H1 (cell line): ENCODE results near the gene PHYH.

Experiments
- CBX8 ChIP-seq: fragments of 300-800, 300-1000 bp; sonication (generic); IDR thresholded peaks from 2 replicates; pipeline ENCODE4 v1.7.1; 2016; ENCODE audit warnings: low read depth, low read length, borderline replicate concordance
- EZH2 ChIP-seq: fragments of 200-600 bp; sonication (generic); IDR thresholded peaks from 2 replicates; pipeline ENCODE4 v1.7.1; 2012; ENCODE audit warnings: low read depth, mild to moderate bottlenecking, moderate library complexity, low read length, inconsistent platforms; ENCODE audit not compliant: severe bottlenecking
- FOSL1 ChIP-seq: IDR thresholded peaks from 2 replicates; pipeline ENCODE4 v1.6.1; 2011; ENCODE audit warnings: mild to moderate bottlenecking, low read depth, low read length, moderate library complexity; ENCODE audit not compliant: insufficient read depth
- JUN ChIP-seq: IDR thresholded peaks from 2 replicates; pipeline ENCODE4 v1.6.1; 2011; ENCODE audit warnings: low read depth, mild to moderate bottlenecking, improper control_type of control experiment, low read length
- KDM5A ChIP-seq: fragments of 200-600 bp; IDR thresholded peaks from 2 replicates; pipeline ENCODE4 v1.7.1; 2012; ENCODE audit warnings: mild to moderate bottlenecking, low read length, inconsistent platforms, mixed read lengths
- POLR2A ChIP-seq, 2 experiments: IDR thresholded peaks; 1 replicate in 1 of 2; 2 replicates in 1 of 2; pipeline ENCODE4 v1.6.1; 2011; ENCODE audit warnings: low read depth in 2 of 2, low read length in 2 of 2, mild to moderate bottlenecking in 2 of 2; ENCODE audit errors: control extremely low read depth in 1 of 2
- POLR2AphosphoS5 ChIP-seq: IDR thresholded peaks from 2 replicates; pipeline ENCODE4 v1.6.1; 2011; ENCODE audit warnings: low read depth, low read length
- RFX5 ChIP-seq: IDR thresholded peaks from 2 replicates; pipeline ENCODE4 v1.6.1; 2011; ENCODE audit warnings: low read depth, low read length, improper control_type of control experiment, borderline replicate concordance
- SP2 ChIP-seq: IDR thresholded peaks from 2 replicates; pipeline ENCODE4 v1.6.1; 2012; ENCODE audit warnings: mild to moderate bottlenecking, low read length, inconsistent platforms
- TAF1 ChIP-seq: IDR thresholded peaks from 2 replicates; pipeline ENCODE4 v1.6.1; 2011; ENCODE audit warnings: mild to moderate bottlenecking, low read depth, low read length
- ZNF274 ChIP-seq: IDR thresholded peaks from 2 replicates; pipeline ENCODE4 v1.7.0; 2012; ENCODE audit warnings: low read length, borderline replicate concordance; ENCODE audit errors: extremely low read depth
- TF ChIP-seq, protein P1 (sequence below), 3 experiments: IDR thresholded peaks; 1 replicate in 2 of 3; 2 replicates in 1 of 3; pipeline versions ENCODE4 v1.5.1 to v1.6.1; 2011; ENCODE audit warnings: low read length in 3 of 3, mild to moderate bottlenecking in 3 of 3, inconsistent platforms in 2 of 3, low read depth in 1 of 3, moderate library complexity in 1 of 3; ENCODE audit not compliant: insufficient read depth in 1 of 3; ENCODE audit errors: control extremely low read depth in 1 of 3

DNA sequence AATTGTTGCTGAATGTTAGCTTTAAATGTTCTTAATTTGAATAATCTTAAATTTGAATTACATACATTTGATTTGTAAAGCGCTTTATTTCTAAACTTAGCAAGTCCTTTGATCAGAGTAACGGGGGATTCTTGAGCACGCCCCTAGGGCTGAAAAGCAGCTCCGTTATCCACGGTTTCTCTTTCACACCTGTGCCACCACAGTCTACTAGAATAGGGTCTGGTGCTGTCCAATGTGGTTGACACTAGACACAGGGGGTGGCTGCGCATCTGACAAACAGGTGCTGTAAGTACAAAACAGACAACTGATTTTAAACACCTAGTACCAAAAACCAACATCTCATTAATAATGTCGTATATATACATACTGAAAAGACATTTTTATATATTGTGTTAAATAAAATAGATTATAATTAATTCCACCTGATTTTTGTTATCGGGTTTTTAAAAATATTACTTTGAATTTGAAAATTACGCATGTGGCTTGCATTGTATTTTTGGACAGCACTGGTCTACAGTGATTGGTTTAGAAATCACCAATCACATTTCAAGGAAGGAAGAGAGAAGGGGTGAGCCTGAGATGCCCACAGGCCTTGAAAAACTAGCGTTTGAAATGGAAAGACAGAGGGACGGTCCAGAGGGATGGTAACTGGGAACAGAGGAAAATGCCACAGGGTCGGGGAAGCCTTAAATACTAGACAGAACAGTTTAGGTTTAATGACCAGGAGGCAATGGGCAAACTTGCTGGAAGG, 40.9 kb upstream of the PHYH start:
- TF ChIP-seq, protein P1, sequence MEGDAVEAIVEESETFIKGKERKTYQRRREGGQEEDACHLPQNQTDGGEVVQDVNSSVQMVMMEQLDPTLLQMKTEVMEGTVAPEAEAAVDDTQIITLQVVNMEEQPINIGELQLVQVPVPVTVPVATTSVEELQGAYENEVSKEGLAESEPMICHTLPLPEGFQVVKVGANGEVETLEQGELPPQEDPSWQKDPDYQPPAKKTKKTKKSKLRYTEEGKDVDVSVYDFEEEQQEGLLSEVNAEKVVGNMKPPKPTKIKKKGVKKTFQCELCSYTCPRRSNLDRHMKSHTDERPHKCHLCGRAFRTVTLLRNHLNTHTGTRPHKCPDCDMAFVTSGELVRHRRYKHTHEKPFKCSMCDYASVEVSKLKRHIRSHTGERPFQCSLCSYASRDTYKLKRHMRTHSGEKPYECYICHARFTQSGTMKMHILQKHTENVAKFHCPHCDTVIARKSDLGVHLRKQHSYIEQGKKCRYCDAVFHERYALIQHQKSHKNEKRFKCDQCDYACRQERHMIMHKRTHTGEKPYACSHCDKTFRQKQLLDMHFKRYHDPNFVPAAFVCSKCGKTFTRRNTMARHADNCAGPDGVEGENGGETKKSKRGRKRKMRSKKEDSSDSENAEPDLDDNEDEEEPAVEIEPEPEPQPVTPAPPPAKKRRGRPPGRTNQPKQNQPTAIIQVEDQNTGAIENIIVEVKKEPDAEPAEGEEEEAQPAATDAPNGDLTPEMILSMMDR (IDR thresholded peaks at IDR 0.05; ENCODE audit: control extremely low read depth in 1 of 3, insufficient read depth in 1 of 3, low read depth in 1 of 3, low read length in 3 of 3): no peak
- TF ChIP-seq TAF1 (no peak), POLR2AphosphoS5 (no peak), EZH2 (no peak), KDM5A (no peak), SP2 (no peak), JUN (no peak), POLR2A (IDR thresholded peaks at IDR 0.05; ENCODE audit: control extremely low read depth in 1 of 2, low read depth in 2 of 2, low read length in 2 of 2) (no peak), FOSL1 (no peak), CBX8 (no peak), RFX5 (no peak), ZNF274 (no peak)
